ENCODE data around the gene GCSH.
"Not testable (repeated sequence)": the region's sequence is repeated elsewhere in the genome, so short reads cannot be mapped to it uniquely, and the experiment has no call there.

Gene GCSH

DNA sequence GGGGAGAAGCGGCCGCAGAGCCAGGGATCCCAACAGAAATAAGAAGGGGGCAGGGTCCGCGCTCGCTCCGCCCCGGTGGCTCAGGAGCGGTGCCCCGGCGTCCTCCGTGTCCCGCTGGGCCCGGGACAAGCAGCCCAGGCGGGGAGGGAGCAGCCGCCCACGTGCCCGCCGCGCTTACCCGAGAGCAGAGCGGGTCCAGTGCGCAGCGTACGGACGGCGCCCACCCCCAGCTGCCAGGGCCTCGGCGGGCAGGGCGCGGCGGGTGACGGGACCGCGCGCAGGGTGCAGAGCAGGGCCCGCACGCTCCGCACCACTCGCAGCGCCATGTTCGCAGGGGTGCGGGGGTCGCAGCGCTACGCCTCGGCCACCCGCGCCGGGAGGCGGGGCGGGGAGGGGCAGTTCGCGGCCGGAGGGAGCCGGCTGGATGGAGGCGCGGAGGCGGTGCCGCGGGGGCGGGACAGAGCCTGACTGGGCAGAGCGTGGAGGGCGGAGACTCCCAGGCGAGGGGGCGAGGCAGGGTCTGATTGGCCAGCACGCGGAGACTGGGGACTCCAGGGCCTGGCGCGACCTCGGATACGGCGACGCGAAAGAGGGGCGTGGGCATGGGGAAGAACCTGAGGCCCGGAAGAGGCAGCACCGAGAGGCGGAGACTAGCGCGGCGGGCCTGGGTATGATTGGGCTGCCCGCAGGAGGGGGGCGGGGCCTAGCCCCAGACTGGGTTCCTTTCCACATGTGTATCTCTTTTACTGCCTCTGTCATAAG is at the start of gene GCSH:
Gene GCSH (minus strand): TSS at position 443 of the 762 bp plus-strand sequence. CDS start 117 bp downstream, at position 326.
- DNase-seq: peak; percentile 91

- DNase-seq: no peak
Measured at GRCh38 chr16:81143921-81144471, 47.8 kb upstream of the GCSH start.

- no peak for DNase-seq
Measured at GRCh38 chr16:81142864-81143263, 46.7 kb upstream of the GCSH start.

DNA sequence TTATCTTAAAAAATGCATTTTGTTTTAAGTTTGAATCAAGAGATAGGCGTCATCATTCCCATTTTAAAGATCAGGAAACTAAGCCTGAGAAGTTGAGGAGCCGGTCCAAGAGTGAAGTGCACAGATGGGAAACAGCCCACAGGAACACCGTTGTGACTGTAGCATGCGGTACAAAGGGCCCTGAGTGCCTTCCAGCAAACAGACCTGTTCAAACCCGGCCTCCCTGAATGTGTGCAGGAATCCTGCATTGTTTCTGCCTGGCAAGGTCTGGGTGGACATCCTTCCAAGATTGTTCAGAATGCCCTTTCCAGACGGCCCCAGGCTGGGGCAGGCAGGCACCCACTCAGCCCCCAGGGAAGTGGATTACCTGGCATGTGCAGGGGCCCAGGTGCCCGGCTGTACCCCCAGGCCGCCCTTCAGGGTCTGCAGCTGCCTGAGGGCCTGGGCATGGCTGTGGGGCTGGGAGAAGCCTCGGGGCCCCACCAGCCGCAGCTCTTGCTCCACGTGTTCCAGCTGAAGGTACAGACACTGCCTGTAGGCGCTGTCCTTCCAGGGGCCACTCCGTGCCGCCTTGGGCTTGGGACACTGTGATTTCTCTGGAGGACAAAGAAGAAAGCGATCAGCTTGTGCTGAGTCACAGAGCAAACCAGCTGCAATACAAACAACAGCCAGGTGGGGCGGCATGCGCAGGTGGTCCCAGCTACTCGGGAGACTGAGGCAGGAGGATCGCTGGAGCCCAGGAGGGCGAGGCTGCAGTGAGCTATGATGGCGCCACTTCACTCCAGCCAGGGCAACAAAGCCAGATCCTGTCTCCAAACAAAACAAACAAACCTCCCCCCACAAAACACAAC is 45.0 kb upstream of the GCSH start:
- no peak for DNase-seq

DNA sequence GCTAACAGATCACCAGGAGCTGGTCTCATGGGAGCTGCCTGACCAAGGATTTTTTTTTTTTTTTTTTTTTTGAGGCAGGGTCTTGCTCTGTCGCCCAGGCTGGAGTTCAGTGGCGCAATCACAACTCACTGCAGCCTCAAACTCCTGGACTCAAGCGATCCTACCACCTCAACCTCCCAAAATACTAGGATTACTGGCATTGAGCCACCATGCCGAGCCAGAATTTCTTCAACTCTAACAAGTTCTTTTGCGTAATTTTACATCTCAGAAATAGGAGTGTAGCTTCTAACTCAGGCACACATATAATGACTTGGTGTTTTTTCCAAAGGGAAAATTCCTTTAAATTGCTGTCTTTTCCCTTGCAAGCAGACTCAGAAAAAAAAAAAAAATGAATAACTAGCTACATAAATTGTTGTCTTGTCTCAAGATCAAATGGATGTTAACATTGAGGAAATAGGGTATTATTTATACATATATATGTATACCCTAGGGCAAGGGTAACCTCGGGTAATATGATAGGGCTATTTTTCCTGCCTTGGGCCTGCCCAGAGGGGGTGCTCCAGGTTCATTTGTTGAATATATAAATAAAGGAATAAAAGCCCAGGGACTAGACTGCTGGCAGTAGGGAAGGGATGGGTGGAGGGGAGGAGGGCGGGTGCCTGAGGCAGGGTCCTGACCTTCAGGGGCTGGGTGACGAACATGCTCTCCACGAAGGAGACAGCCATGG is 42.8 kb upstream of the GCSH start:
- no peak for DNase-seq

- DNase-seq: no peak
Measured at GRCh38 chr16:81137754-81138153, 41.6 kb upstream of the GCSH start.

- DNase-seq: no peak
Measured at GRCh38 chr16:81136390-81137335, 40.5 kb upstream of the GCSH start.

DNA sequence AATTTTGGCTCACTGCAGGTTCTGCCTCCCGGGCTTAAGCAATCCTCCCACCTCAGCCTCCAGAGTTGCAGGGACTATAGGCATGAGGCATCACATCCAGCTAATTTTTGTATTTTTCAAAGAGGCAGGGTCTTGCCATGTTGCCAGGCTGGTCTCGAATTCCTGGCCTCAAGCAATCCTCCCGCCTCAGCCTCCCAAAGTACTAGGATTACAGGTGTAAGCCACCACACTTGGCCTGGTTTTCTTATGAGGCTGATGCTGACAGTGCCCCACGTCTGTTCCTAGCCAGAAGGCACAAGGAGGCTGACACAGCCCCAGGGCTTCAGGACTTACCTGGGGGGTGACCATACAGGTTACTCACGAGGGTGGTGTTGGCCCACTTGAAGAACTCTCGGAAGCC is 33.9 kb upstream of the GCSH start:
- DNase-seq: no peak

- no peak for DNase-seq
Measured at GRCh38 chr16:81128726-81129524, 32.7 kb upstream of the GCSH start.

DNA sequence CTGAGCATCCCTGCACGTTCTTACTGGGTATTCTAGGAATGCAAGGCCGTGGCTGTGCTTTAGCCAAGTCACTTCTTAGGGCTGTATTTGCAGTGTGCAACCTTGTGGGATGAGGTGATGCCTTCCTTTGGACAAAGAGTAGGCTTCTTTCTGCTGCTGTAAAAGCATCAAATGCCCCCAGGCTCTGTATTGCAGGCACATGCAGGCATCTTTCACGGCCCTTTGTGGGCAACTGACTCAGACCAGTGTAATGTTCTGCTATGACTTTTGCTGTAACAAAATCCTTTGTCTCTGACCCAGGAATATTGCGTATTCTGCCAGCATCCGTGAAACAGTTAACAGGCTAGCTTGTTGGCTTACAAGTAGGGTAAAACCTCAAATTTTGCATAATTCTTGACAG is 30.9 kb upstream of the GCSH start:
- DNase-seq: no peak

GRCh38 chr16:81123092-81123852 is 27.1 kb upstream of the GCSH start:
- no peak for DNase-seq

- DNase-seq: no peak
Measured at GRCh38 chr16:81121474-81121990, 25.3 kb upstream of the GCSH start.

- no peak for DNase-seq
Measured at GRCh38 chr16:81117436-81117835, 21.2 kb upstream of the GCSH start.

GRCh38 chr16:81116285-81116684 is 20.1 kb upstream of the GCSH start:
- no peak for DNase-seq

- no peak for DNase-seq
Measured at GRCh38 chr16:81112453-81112852, 16.3 kb upstream of the GCSH start.

GRCh38 chr16:81109274-81109673 is 13.1 kb upstream of the GCSH start:
- DNase-seq: not testable (repeated sequence)

GRCh38 chr16:81107511-81107910 is 11.3 kb upstream of the GCSH start:
- DNase-seq: no peak

- no peak for DNase-seq
Measured at GRCh38 chr16:81106826-81107503, 10.8 kb upstream of the GCSH start.

DNA sequence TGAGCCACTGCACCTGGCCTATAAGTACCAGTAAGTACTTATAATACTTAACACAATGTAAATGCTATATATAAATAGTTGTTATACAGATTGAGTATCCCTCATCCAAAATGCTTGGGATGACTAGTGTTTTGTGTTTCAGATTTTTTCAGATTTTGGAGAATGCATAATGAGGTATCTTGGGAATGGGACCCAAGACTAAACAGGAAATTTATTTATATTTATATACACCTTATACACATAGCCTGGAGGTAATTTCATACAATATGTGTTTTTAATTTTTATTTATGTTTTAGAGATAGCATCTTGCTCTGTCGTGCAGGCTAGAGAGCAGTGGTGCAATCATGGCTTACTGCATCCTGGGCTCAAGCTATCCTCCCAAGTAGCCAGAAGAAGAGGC is 9.8 kb upstream of the GCSH start:
- DNase-seq: no peak
